T-helper 2 cell treated with Interferon-gamma antibody and Interleukin-4, amounts not matched to agents 5 μg/mL and 100 μg/mL, for 36 hours (primary cell): ENCODE results near the gene LATS2.
A peak's percentile ranks its signal among the peaks of the same experiment; 100 is the strongest.
"Not testable (repeated sequence)": the region's sequence is repeated elsewhere in the genome, so short reads cannot be mapped to it uniquely, and the experiment has no call there.

Source experiments
- DNase-seq: peaks from one replicate; pipeline ENCODE4 v3.0.0; 2021; ENCODE audit warnings: low spot score
- H3K27ac Mint-ChIP-seq: one replicate; pipeline ENCODE4 v1.8.0; 2021; ENCODE audit warnings: mild to moderate bottlenecking, mixed read lengths
- H3K27me3 Mint-ChIP-seq: one replicate; pipeline ENCODE4 v1.8.0; 2021; ENCODE audit warnings: low read depth, mixed read lengths
- H3K36me3 Mint-ChIP-seq: one replicate; pipeline ENCODE4 v1.8.0; 2021; ENCODE audit warnings: low read depth, mixed read lengths
- H3K4me1 Mint-ChIP-seq: one replicate; pipeline ENCODE4 v1.8.0; 2021; ENCODE audit warnings: low read depth, mixed read lengths
- H3K4me3 Mint-ChIP-seq: one replicate; pipeline ENCODE4 v1.8.0; 2022; ENCODE audit warnings: mild to moderate bottlenecking, moderate library complexity, mixed read lengths
- H3K9me3 Mint-ChIP-seq: one replicate; pipeline ENCODE4 v1.8.0; 2021; ENCODE audit warnings: mixed read lengths

The LATS2 gene

DNA sequence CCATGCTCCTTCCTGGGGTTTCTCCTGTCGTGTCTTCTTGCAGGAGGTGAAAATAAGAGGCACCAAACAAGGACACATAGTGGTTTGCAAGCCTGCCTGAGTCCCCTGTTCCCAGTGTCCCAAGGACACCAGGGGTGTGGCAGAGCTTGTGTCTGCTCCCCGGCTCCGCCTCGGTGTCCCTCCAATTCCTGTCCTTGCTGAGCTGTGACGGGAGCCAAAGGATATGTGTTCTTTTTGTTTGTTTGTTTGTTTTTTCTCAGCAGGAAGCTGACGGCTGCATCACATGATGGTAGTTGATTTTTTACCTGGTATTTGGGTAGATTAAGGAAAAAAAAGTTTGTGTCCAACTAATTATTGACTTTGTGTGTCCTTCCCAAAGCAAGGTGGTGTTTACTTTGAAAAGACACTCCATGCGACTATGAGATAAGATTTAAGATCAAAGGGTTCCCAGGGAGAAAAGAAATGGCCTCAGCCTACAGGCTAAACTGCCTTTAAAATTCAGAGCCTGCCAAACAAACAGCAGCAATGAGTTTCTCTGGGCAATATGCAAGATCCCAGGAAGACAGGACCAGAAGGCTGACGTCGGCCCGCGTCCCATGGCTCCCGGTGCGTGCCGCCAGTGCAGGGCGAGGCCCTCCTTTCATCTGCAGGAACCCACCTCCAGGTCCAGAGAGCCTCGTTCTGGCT lies 108.0 kb downstream of the LATS2 start:
- Mint-ChIP-seq H3K4me1 (no peaks in the 10 kb centered on the region), H3K27ac (no peak overlapping the region), H3K36me3 (no peaks in the 10 kb centered on the region), H3K27me3 (peaks cover 7% of the 10 kb centered on the region), H3K9me3 (no peaks in the 10 kb centered on the region), H3K4me3 (no peak overlapping the region)
- no peak for DNase-seq

DNA sequence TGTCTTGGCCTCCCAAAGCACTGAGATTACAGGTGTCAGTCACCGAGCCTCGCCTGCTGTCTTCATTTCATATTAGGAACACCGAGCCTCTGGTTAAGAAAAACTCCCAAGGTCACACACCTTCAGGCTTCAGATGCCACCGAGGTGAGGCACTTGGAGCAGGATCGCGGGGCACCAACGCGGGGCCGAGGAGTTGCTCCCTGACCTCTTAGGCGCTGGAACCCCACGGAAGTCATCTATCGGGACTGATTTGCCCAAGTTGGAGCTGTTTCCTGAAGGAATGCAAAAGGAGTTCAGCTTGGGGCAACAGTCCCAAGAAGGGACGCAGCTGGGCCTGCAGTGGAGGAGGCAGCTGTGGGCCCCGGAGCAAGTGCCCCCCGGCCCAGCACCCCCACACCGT lies 108.5 kb downstream of the LATS2 start:
- Mint-ChIP-seq H3K9me3 (no peaks in the 10 kb centered on the region), H3K27me3 (peaks cover 12% of the 10 kb centered on the region), H3K27ac (no peak overlapping the region), H3K4me3 (no peak overlapping the region), H3K36me3 (no peaks in the 10 kb centered on the region), H3K4me1 (no peaks in the 10 kb centered on the region)
- DNase-seq: no peak

DNA sequence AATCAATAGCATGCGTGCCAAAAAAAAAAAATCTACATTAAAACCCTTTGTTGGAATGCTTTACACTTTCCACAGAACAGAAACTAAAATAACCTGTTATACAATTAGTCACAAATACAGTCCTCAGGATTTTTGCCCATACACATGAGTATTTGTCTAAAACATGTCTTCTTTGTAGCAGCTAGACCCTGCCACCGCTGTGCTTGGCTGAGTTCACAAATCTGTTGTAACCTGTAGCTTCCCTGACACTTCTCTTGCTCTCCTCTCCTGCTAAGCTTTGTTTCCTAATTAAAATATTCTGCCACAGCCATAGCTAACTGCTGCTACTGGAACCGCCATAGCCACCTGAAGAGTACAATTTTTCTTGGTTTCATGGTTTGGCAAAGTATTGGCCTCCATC lies 113.4 kb downstream of the LATS2 start:
- not testable (repeated sequence) for H3K4me1 Mint-ChIP-seq, H3K36me3 Mint-ChIP-seq, DNase-seq, H3K9me3 Mint-ChIP-seq, H3K27ac Mint-ChIP-seq, H3K4me3 Mint-ChIP-seq
- H3K27me3 Mint-ChIP-seq: peaks cover 44% of the 10 kb centered on the region

DNA sequence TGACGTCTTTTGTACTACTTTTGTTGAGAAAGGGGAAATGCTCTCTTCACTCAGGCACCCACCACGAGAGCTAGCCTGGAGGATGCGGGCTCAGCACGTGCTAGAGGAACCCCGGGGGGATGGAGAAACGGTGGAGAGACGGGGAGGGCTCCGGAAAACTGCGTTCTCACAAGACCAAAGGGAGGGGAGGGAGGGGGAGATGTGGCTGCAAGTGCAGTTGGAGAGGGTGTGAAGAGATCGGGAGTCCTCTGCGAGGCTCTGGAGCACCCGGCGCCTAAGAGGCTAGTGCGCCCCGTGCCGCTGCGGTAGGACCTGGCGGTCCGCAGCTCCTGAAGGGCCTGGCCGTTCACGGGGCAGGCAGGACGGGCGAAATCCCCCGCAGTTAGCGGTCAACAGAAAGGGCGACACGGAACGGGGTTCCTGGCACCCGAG lies 115.4 kb downstream of the LATS2 start:
- DNase-seq: no peak
- Mint-ChIP-seq H3K36me3 (no peaks in the 10 kb centered on the region), H3K27me3 (peaks cover 44% of the 10 kb centered on the region), H3K4me1 (peaks cover 6% of the 10 kb centered on the region), H3K9me3 (no peaks in the 10 kb centered on the region), H3K4me3 (peak overlapping the region; percentile 66), H3K27ac (no peak overlapping the region)

DNA sequence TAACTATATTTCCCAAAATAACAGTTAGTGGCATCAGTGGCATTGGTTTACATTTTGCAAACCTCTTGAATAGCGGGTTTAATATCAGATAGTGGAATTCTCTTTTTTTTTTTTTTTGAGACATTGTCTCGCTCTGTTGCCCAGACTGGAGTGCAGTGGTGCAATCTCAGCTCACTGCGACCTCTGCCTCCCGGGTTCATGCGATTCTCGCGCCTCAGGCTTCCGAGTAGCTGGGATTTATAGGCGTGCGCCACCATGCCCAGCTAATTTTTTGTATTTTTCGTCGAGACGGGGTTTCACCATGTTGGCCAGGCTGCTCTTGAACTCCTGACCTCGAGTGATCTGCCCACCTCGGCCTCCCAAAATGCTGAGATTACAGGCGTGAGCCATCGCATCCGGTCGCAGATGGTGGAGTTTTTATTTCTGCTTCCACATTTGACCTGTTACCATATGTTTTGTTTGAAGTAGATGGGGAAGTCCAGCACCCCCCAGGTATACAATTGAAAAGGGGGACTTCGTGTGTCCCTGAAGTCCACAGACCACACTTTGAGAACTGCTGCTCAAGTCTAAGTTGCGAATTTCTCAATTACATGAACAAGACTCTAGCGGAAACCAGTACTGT lies 118.3 kb downstream of the LATS2 start:
- H3K4me3 Mint-ChIP-seq: no peak overlapping the region
- no peak for DNase-seq
- H3K27me3 Mint-ChIP-seq: peaks cover 33% of the 10 kb centered on the region

DNA sequence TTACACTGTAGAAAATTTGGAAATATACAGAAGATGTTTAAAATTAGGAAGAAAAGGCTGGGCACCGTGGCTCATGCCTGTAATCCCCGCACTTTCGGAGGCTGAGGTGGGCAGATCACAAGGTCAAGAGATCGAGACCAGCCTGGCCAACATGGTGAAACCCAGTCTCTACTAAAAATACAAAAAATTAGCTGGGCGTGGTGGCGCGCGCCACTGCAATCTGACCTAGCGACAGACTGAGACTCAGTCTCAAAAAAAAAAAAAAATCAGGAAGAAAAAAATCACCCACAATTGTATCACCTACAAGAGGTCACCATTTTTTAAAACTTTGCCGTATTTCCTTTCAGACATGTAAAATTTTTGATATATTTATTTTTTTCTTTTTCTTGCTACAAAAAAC lies 120.9 kb downstream of the LATS2 start:
- H3K27ac Mint-ChIP-seq, H3K36me3 Mint-ChIP-seq, DNase-seq, H3K4me3 Mint-ChIP-seq, H3K4me1 Mint-ChIP-seq, H3K9me3 Mint-ChIP-seq: not testable (repeated sequence)
- H3K27me3 Mint-ChIP-seq: peaks cover 13% of the 10 kb centered on the region

More for the DNA sequence above, 118.3 kb downstream of the LATS2 start:
- H3K27ac Mint-ChIP-seq: no peak overlapping the region
- no peaks in the 10 kb centered on the region for H3K36me3 Mint-ChIP-seq
- peaks cover 6% of the 10 kb centered on the region for H3K4me1 Mint-ChIP-seq
- no peaks in the 10 kb centered on the region for H3K9me3 Mint-ChIP-seq

DNA sequence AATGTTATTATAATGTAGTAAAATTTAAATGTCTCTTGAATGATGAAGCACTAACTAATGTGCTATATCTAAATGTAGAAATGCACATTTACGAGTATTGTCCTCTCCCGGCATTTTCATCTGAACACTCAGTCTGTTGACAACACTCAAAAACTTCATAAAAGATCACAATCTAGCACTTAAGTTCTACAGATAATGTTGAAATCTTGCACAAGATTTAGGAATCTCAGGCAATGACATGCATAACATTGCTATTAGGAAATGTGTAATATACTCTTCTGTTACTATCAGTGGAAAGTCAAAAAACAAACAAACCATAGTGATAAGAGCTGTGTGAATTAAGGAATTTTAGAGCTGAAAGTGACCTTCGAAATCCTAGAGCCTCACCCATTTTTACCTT lies 121.3 kb downstream of the LATS2 start:
- no peak overlapping the region for H3K27ac Mint-ChIP-seq
- no peak for DNase-seq
- H3K9me3 Mint-ChIP-seq: no peaks in the 10 kb centered on the region
- no peak overlapping the region for H3K4me3 Mint-ChIP-seq
- peaks cover 3% of the 10 kb centered on the region for H3K4me1 Mint-ChIP-seq
- peaks cover 8% of the 10 kb centered on the region for H3K27me3 Mint-ChIP-seq
- H3K36me3 Mint-ChIP-seq: no peaks in the 10 kb centered on the region

DNA sequence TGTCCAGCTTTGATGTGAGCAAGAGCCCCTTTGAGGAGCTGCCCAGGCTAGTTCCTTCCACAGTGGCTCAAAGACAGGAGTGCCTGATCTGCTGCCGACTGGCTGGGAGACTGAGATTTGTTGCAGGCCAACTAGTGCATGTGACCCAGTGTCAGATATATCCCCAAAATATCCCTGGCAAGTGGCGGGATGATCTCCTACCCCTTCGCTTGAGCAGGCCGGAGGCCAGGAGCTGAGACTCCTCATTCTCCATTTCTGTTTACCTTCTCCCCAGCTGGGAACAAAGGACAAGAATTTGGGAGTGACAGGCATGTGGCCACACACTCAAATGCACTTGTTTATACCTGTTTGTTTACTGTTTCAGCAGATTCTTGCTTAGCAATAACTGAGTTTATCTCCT lies 121.7 kb downstream of the LATS2 start:
- peaks cover 3% of the 10 kb centered on the region for H3K4me1 Mint-ChIP-seq
- no peak overlapping the region for H3K4me3 Mint-ChIP-seq
- H3K27ac Mint-ChIP-seq: no peak overlapping the region
- no peaks in the 10 kb centered on the region for H3K36me3 Mint-ChIP-seq
- DNase-seq: no peak
- no peaks in the 10 kb centered on the region for H3K9me3 Mint-ChIP-seq
- H3K27me3 Mint-ChIP-seq: peaks cover 4% of the 10 kb centered on the region

DNA sequence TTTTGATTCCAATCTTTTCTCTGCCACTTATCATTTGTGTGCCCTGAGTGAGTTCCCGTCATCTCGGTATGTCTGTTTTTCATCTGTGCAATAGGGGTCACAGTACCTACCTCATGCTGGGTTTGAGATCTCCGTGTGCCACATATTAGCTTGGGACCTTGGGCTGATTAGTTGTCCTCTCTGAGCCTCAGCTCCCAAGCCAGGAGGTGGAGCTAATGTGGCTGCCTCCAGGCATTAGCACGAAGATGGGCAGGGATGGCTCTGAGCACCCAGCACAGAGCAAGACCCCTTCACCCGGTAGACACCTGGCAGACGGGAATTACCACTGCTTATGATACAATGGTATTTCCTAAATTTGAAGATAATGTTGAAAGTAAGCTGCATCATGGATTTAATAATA lies 123.1 kb downstream of the LATS2 start:
- Mint-ChIP-seq H3K27ac (no peak overlapping the region), H3K9me3 (no peaks in the 10 kb centered on the region), H3K4me1 (no peaks in the 10 kb centered on the region), H3K27me3 (no peaks in the 10 kb centered on the region), H3K4me3 (no peak overlapping the region), H3K36me3 (no peaks in the 10 kb centered on the region)
- DNase-seq: no peak

DNA sequence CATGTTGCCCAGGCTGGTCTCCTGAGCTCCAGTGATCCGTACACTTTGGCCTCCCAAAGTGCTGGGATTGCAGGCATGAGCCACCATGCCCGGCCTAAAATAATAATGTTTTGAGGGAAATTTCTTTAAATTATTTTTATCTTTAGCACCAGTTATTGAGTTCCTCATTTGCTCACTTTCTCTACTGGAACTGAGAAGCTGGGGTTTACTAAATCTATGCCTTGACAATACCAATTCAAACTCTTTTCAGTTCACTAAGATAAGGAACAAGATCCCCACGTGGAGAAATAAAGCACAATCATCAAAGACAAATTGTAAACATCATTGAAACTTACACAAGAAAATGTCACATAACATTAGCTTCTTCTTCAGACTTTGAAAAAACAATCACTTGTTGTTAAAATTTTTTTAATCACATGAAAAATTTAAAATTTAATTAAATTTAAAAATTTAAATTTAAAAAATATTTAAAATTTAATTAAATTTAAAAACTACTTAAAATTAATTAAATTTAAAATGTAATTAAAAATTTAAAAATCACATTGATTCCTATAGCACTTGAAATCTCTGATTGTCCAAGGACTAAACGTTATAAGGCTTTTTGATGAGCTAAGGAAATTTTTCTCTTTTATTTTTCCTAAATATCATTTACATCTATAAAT lies 133.7 kb downstream of the LATS2 start:
- no peak for DNase-seq
- no peaks in the 10 kb centered on the region for H3K4me1 Mint-ChIP-seq
- no peak overlapping the region for H3K27ac Mint-ChIP-seq
- no peaks in the 10 kb centered on the region for H3K36me3 Mint-ChIP-seq
- no peaks in the 10 kb centered on the region for H3K9me3 Mint-ChIP-seq
- no peaks in the 10 kb centered on the region for H3K27me3 Mint-ChIP-seq
- H3K4me3 Mint-ChIP-seq: no peak overlapping the region

DNA sequence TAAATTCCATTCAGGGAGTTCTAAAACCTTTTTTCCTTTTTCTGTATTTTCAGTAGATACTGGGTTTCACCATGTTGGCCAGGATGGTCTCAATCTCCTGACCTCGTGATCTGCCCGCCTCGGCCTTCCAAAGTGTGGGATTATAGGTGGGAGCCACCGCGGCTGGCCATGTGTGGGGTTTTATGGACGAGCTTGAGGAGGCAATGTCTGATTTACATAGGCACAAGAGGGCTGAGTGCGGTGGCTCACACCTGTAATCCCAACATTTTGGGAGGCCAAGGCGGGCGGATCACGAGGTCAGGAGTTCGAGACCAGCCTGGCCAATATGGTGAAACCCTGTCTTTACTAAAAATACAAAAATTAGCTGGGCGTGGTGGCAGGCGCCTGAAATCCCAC lies 136.0 kb downstream of the LATS2 start:
- H3K4me1 Mint-ChIP-seq, H3K36me3 Mint-ChIP-seq, H3K27me3 Mint-ChIP-seq, H3K9me3 Mint-ChIP-seq, DNase-seq, H3K27ac Mint-ChIP-seq, H3K4me3 Mint-ChIP-seq: not testable (repeated sequence)

DNA sequence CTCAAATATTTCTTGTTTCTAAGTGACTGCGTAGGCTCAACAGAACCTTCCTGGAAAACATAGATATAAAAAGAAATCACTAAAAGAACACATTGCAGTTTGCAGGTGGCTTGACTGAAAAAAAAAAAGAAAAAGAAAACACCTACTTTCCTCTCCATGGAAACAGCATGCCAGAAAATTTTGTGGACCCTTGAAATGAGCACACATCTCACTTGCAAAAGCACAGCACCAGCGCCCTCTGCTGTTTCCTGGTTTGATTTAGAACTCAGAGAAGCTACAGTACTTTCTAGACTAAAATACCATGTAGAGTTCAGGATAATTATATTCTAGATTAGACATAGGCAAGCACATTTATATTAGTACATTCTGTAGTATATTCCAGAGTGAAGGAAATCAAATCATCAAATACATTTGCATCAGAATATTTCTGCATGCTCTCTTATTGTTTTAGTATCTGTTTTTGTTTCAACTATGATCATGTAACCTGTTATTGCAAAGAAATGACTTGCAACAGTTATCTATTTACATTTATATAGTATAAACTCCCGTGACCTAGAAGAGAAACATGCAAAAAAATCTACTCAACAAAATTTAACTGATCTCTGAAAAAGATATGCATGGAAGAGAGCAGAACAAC lies 136.5 kb downstream of the LATS2 start:
- Mint-ChIP-seq H3K4me1 (no peaks in the 10 kb centered on the region), H3K36me3 (no peaks in the 10 kb centered on the region), H3K27ac (no peak overlapping the region), H3K4me3 (no peak overlapping the region), H3K27me3 (no peaks in the 10 kb centered on the region), H3K9me3 (no peaks in the 10 kb centered on the region)
- DNase-seq: peak; percentile 37

DNA sequence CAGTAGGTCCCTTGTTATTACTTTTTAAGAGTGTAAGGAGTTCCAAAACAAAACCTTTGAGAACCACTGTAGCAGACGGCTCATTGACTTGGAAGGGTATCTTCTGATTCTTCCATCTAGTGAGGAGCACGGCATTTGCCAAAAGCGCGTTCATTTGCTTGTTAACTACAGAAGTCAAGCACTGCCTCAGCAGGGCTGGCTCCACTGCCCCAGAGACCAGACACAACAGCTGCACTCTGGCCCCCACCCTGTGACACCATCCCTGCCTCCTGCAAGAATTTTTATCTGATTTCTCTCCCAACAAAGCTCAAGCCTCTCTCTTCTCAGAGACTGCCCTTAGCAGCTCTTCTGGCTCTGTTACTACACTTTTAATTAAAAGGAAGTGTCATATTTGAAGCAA lies 138.1 kb downstream of the LATS2 start:
- Mint-ChIP-seq H3K9me3 (no peaks in the 10 kb centered on the region), H3K4me3 (no peak overlapping the region), H3K4me1 (no peaks in the 10 kb centered on the region), H3K27ac (no peak overlapping the region), H3K36me3 (no peaks in the 10 kb centered on the region), H3K27me3 (no peaks in the 10 kb centered on the region)
- DNase-seq: no peak
